Right lobe of liver (tissue), 6 donors: ENCODE measurements around the gene NCLN. TPM values are rescaled to one million over a fixed set of nuclear protein-coding genes. Genes with fewer than 3 reads are reported as not detected.

ENCODE experiments used
- ATAC-seq, 4 donors: fragments of 200-7000 bp; cut with Tn5 transposase; one replicate each; pipeline ENCODE4 v1.9.1; 2020; ENCODE audit warnings: mild to moderate bottlenecking in 4 of 4, moderate library complexity in 4 of 4
- DNase-seq, 3 donors: peaks; one replicate each; pipeline ENCODE4 v3.0.0-alpha.2; 2020
- H3K27ac ChIP-seq, 3 donors: fragments of 200-600 bp; one replicate each; pipeline ENCODE4 v1.8.0; 2022
- H3K27me3 ChIP-seq, 2 donors: fragments of 200-600 bp; one replicate each; pipeline ENCODE4 v1.8.0; 2022
- H3K36me3 ChIP-seq, 4 donors: fragments of 200-600 bp; sonication (generic) in 1 of 4; one replicate each; pipeline versions ENCODE4 v1.5.1 to v1.8.0; 2017 to 2022; ENCODE audit warnings: control low read depth in 1 of 4
- H3K4me1 ChIP-seq, 4 donors: fragments of 200-600 bp; sonication (generic) in 1 of 4; one replicate each; pipeline versions ENCODE4 v1.5.1 to v1.8.0; 2017 to 2022; ENCODE audit warnings: control low read depth in 1 of 4
- H3K4me3 ChIP-seq, 3 donors: fragments of 200-600 bp; one replicate each; pipeline ENCODE4 v1.8.0; 2022
- H3K9me3 ChIP-seq, 4 donors: fragments of 200-600 bp; sonication (generic) in 1 of 4; one replicate each; pipeline versions ENCODE4 v1.5.1 to v1.8.0; 2017 to 2022; ENCODE audit warnings: control low read depth in 1 of 4
- CTCF ChIP-seq, 4 donors: fragments of 200-600 bp in 3 of 4; fragments of 450-650 bp in 1 of 4; IDR thresholded peaks; one replicate each; pipeline versions ENCODE4 v1.5.1 to v1.8.0; 2016 to 2022; ENCODE audit warnings: antibody characterized with exemption in 4 of 4, mild to moderate bottlenecking in 2 of 4
- POLR2A ChIP-seq: fragments of 450-650 bp; IDR thresholded peaks from one replicate; pipeline ENCODE4 v1.6.1; 2017; ENCODE audit warnings: antibody characterized with exemption, mild to moderate bottlenecking
- WGBS: methylation state at CpG from one replicate; pipeline ENCODE4 v1.1.6; 2018; ENCODE audit warnings: low coverage, low lambda C conversion rate; ENCODE audit not compliant: insufficient coverage; ENCODE audit errors: missing lambda C conversion rate; 5-methylcytosine and 5-hydroxymethylcytosine counted together
- intact Hi-C, 2 donors: fragments of 100-400 bp; cut with DNase I; formaldehyde crosslinking; loops; one replicate each; pipeline versions ENCODE4 v1.11.2 to v1.14.1; 2022
- total RNA-seq, 6 experiments: library from RNA; depleted of rRNA in 2 of 6; stranded (reverse); fragments of >200 nt in 2 of 6; fragmentation: NEBNext Ultra II Directional in 3 of 6; extraction: Animal tissue kit (Norgen Biotek cat#: 25700) in 3 of 6; gene quantifications; one replicate each; pipeline versions ENCODE4 v1.1.0 to v1.2.4, GENCODE V29; 2016 to 2023
- donor health status: DM: no; HTN: yes; CAD: no.
- donor health status: DM: no; HTN: no; CAD: no.
- donor health status: DM: no; HTN: no; CAD: no.
- donor health status: DM: no; HTN: yes; CAD: no.
- donor health status: DM: no; HTN: yes; CAD: no.

NCLN gene
- total RNA-seq, 6 experiments from 2014 or later: 32.0 to 59.9 (median 40.4) TPM

- no peaks in the 10 kb centered on the region for H3K36me3 ChIP-seq
- no peaks in the 10 kb centered on the region for H3K27me3 ChIP-seq
- DNase-seq: no peak
- H3K9me3 ChIP-seq: no peaks in the 10 kb centered on the region
- no peak overlapping the region for H3K27ac ChIP-seq
- ATAC-seq: no peak
- H3K4me3 ChIP-seq: no peak overlapping the region
- intact Hi-C loops: no loop called here
- H3K4me1 ChIP-seq: no peaks in the 10 kb centered on the region
- WGBS: 22% methylated on average over 5 of the region's 14 CpGs
- TF ChIP-seq POLR2A (no peak), CTCF (IDR thresholded peaks at IDR 0.05) (no peak)
These were observed 63.1 kb downstream of the NCLN start for GRCh38 chr19:3248728-3249326.

- Histone ChIP-seq H3K4me3 (no peak overlapping the region), H3K9me3 (no peaks in the 10 kb centered on the region), H3K27me3 (no peaks in the 10 kb centered on the region), H3K4me1 (no peaks in the 10 kb centered on the region), H3K36me3 (no peaks in the 10 kb centered on the region), H3K27ac (no peak overlapping the region)
- WGBS: 64% methylated on average over 10 of the region's 10 CpGs
- ATAC-seq (peak in 1 of 4 donors; percentile 32), DNase-seq (no peak)
- TF ChIP-seq CTCF (IDR thresholded peaks at IDR 0.05): no peak
- no peak for TF ChIP-seq POLR2A
- intact Hi-C loops: no loop called here
These were observed 63.7 kb downstream of the NCLN start for GRCh38 chr19:3249408-3249807.

- no peaks in the 10 kb centered on the region for H3K27me3 ChIP-seq
- no peak overlapping the region for H3K4me3 ChIP-seq
- intact Hi-C loops: no loop called here
- no peak overlapping the region for H3K27ac ChIP-seq
- ATAC-seq (peak; percentile 48 to 63 (median 54)), DNase-seq (no peak)
- no peaks in the 10 kb centered on the region for H3K4me1 ChIP-seq
- TF ChIP-seq CTCF (IDR thresholded peaks at IDR 0.05): peak; percentile 29 to 53 (median 48)
- no peak for TF ChIP-seq POLR2A
- no peaks in the 10 kb centered on the region for H3K9me3 ChIP-seq
- H3K36me3 ChIP-seq: no peaks in the 10 kb centered on the region
- WGBS: 48% methylated on average over 3 of the region's 7 CpGs
These were observed 64.9 kb downstream of the NCLN start for GRCh38 chr19:3250675-3251074.

GRCh38 chr19:3251229-3251628 is 65.5 kb downstream of the NCLN start:
- Histone ChIP-seq H3K27me3 (no peaks in the 10 kb centered on the region), H3K9me3 (no peaks in the 10 kb centered on the region), H3K4me3 (no peak overlapping the region), H3K36me3 (no peaks in the 10 kb centered on the region), H3K4me1 (no peaks in the 10 kb centered on the region), H3K27ac (no peak overlapping the region)
- intact Hi-C loops: no loop called here
- WGBS: 63% methylated on average over 8 of the region's 8 CpGs
- no peak for ATAC-seq
- no peak for DNase-seq
- TF ChIP-seq CTCF (IDR thresholded peaks at IDR 0.05): no peak
- TF ChIP-seq POLR2A: no peak

- Histone ChIP-seq H3K27me3 (no peaks in the 10 kb centered on the region), H3K36me3 (no peaks in the 10 kb centered on the region), H3K4me1 (no peaks in the 10 kb centered on the region), H3K27ac (no peak overlapping the region), H3K9me3 (no peaks in the 10 kb centered on the region), H3K4me3 (no peak overlapping the region)
- no peak for ATAC-seq
- intact Hi-C loops: no loop called here
- TF ChIP-seq POLR2A: no peak
- TF ChIP-seq CTCF (IDR thresholded peaks at IDR 0.05): no peak
- WGBS: 84% methylated on average over 2 of the region's 2 CpGs
- DNase-seq: no peak
These were observed 66.9 kb downstream of the NCLN start for GRCh38 chr19:3252650-3253049.
